DMS153 treated with DMSO at 0.1 percent for 48 hours (cell line): ENCODE data around the gene COL11A1.

ENCODE experiments used
- DNase-seq: peaks from one replicate; lab custom pipeline; 2025; ENCODE audit not compliant: unreplicated experiment; lab: John Stamatoyannopoulos, UW

The COL11A1 gene

DNA sequence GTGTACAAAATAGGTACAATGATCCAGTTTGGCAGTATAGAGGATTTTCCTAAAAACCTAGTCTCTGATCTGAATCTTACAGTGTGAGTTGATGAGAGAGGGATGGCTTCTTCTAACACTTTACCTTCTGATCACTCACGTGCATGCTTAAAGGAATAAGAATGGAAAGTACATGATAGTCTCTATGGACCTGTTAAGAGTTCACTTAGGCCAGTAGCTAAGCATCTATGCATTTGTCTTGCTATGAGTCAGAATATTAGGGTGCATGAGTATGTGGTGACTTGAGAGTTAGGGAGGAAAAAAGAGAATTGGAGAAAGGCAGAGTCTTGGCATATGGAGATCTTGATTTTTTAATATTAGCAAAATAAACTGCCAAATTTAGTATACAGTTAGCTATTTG is 206.3 kb downstream of the COL11A1 start:
- DNase-seq, result no peak

DNA sequence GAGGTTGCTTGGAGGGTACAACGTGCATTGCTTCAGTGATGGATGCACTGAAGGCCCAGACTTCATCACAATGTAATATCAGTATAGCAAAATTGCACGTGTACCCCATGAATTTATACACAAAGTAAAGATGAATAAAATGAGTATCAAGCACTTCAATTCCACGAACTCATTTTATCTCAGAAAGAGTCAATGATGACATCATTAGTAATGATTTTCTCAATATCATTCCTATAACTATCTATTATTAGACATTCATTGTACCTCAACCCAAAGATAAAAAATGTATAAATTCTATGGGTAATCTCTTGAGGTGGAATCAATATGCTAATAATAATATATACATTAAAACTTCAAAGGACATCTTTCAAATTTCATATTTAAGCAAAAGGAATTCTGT is 208.4 kb downstream of the COL11A1 start:
- no peak for DNase-seq

- no peak for DNase-seq
These were observed 210.8 kb downstream of the COL11A1 start for GRCh38 chr1:102897557-102897956.

DNA sequence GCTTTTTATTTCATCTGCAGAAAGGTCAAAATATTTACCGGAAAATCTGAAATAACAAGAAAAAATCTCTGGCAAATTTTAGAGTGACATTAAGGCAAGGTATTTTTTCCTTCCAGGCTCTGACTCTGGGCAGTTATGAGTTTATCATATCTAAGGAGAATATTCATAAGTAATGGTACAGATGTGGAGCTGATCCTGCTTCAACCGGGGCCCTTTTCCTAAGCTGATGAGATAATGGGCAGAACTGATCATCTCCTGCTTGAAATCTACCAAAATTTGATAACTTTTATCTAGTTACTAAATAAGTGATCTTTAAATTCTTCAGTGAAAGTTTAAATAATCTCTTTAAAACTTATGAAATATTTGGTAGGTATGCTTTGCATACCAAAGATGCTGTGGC is 211.6 kb downstream of the COL11A1 start:
- no peak for DNase-seq

- DNase-seq, result no peak
These were observed 212.0 kb downstream of the COL11A1 start for GRCh38 chr1:102896286-102896685.

- DNase-seq, result no peak
These were observed 216.3 kb downstream of the COL11A1 start for GRCh38 chr1:102891868-102892625.

GRCh38 chr1:102886638-102887037 is 221.7 kb downstream of the COL11A1 start:
- no peak for DNase-seq

- DNase-seq, result no peak
These were observed 224.1 kb downstream of the COL11A1 start for GRCh38 chr1:102884238-102884637.

- no peak for DNase-seq
These were observed 228.8 kb downstream of the COL11A1 start for GRCh38 chr1:102879439-102879993.

GRCh38 chr1:102875756-102876155 is 232.6 kb downstream of the COL11A1 start:
- no peak for DNase-seq

- DNase-seq, result no peak
These were observed 235.8 kb downstream of the COL11A1 start for GRCh38 chr1:102872526-102872925.

- no peak for DNase-seq
These were observed 236.2 kb downstream of the COL11A1 start for GRCh38 chr1:102872097-102872496.

GRCh38 chr1:102863704-102864103 is 244.6 kb downstream of the COL11A1 start:
- no peak for DNase-seq

DNA sequence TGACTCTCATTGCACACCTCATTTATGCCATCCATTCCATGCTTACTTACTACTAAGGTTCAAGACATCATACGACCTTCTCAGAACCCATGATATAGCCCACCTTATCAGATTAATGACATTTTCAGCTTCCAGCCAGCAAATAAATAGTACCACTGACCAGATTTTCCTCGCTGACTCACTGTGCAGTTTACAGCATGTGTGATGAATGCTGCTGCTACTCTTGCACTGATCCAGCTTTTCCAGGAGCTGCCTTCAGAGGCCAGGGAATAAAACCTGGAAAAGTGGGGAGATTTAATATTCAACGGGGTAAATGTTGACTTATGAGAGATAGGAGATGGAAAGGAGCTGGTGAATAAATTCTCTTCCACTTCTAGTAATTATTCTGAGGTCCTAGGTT is 247.1 kb downstream of the COL11A1 start:
- DNase-seq, result no peak

DNA sequence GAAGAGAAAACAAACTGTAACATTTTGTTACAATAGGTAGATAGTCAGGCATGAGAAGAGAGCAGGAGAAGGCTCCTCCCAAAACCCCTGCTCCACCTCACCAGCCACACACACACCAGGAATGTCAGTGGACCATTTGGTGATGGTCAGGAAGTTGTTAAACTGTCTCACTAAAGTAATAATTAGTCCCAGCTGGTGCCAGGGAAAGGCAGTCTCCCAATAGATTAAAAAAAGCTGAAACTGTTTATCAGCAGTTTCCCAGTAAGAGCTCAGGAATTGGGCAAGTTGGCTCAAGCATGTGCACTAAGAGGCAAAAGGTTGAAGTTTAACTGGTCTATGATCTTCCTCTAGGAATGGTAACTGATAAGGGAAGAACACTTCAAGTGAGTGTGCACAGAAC is 249.6 kb downstream of the COL11A1 start:
- DNase-seq, result no peak

GRCh38 chr1:102857251-102857650 is 251.1 kb downstream of the COL11A1 start:
- no peak for DNase-seq

GRCh38 chr1:102853701-102854187 is 254.6 kb downstream of the COL11A1 start:
- DNase-seq, result no peak

DNA sequence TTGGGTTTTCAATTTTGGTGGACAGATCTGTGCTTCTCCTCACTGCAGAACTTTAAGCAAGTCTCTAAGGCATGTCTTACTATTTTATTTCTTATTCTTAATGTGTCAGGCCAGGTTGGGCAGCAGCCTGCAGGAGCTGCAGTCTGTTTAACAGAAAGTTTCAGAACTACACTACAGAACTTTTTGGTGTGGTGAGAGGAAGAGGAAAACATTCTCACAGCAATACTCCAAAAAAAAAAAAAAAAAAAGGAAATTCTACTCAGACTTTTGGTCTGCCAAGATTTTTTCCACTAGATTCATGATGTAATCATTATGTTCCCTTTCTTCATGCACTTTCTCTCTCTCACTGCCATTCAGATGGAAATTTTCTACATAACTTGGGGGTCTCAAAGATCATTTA is 255.2 kb downstream of the COL11A1 start:
- no peak for DNase-seq

DNA sequence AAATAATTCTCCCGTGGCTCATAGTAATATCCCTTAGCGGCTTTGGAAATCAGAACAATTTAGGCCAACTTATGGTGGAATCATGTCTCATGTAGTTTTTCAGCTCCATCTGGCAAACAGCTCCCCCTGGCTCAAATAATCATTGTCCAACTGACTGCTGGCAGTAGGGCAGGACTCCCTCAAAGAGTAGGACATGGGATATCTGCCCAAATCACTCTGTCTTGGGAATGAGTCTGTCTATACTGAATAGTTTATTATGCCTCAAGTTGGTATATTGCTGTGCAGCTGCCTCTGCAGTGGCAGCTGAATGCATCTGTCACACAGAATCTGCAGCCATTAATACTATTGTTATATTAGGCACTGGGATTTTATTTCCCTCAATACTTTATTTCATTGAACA is 255.7 kb downstream of the COL11A1 start:
- no peak for DNase-seq

DNA sequence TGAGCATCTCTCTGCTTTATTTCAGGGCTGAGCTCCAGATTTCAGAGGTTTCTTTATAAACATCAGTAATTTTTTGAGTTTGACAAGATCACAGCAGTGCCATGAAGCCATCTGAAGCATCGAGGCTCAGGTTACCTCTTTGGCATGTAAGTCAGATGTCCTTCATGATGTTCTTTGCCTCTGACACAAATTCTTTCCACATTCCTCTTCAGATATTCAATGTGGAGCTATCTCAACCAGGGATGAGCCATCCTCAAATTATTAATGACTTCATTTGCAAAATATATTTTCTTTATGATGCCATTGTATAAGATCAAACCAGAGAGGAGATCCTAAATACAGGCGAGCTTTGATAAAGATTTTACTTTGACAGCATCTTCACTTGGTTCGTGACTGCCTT is 256.7 kb downstream of the COL11A1 start:
- DNase-seq, result no peak

GRCh38 chr1:102842606-102843005 is 265.7 kb downstream of the COL11A1 start:
- DNase-seq, result no peak

GRCh38 chr1:102840741-102841140 is 267.6 kb downstream of the COL11A1 start:
- no peak for DNase-seq

DNA sequence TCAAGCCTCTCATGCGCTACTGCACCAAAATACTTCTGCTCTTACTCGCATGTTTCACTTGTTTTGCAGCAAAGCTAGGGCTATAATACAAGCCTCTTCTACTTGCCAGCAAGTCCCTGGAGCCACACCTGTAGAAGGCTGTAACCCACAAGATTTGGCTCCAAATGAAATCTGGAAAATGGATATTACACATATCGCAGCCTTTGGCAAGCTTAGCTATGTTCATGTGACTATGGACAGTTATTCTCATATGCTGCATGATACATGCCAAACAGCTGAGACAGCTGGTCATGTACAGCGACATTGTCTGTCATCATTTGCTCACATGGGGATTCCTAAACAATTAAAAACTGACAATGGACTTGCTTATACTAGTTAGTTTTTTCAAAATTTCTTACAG is 270.3 kb downstream of the COL11A1 start:
- DNase-seq, result no peak
